Right ventricle myocardium inferior (tissue), 1 donor: ENCODE data around the gene TMEM154. TPM values are rescaled to one million over a fixed set of nuclear protein-coding genes. Genes with fewer than 3 reads are reported as not detected.

Source experiments
- ATAC-seq: fragments of 200-7000 bp; cut with Tn5 transposase; one replicate; pipeline ENCODE4 v1.9.1; 2020; ENCODE audit warnings: mild to moderate bottlenecking, moderate library complexity
- DNase-seq: peaks from one replicate; pipeline ENCODE4 v3.0.0; 2021; ENCODE audit errors: missing footprints
- intact Hi-C: fragments of 100-400 bp; cut with DNase I; formaldehyde crosslinking; loops from one replicate; pipeline ENCODE4 v1.11.0; 2022
- long read RNA-seq: library from polyadenylated mRNA; unstranded; transcript quantifications from one replicate; pipeline ENCODE4 v2.0.0, GENCODE V29; 2021
- total RNA-seq: library from RNA; stranded (reverse); fragmentation: NEBNext Ultra II Directional; extraction: Animal tissue kit (Norgen Biotek cat#: 25700); gene quantifications from one replicate; pipeline ENCODE4 v1.2.1, GENCODE V29; 2021
- donor health status: DM: no; HTN: yes; CAD: no; lungs with severe emphysema.

TMEM154 gene, protein sequence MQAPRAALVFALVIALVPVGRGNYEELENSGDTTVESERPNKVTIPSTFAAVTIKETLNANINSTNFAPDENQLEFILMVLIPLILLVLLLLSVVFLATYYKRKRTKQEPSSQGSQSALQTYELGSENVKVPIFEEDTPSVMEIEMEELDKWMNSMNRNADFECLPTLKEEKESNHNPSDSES
- 3.2 TPM for total RNA-seq
- long read RNA-seq, result 0 reads

DNA sequence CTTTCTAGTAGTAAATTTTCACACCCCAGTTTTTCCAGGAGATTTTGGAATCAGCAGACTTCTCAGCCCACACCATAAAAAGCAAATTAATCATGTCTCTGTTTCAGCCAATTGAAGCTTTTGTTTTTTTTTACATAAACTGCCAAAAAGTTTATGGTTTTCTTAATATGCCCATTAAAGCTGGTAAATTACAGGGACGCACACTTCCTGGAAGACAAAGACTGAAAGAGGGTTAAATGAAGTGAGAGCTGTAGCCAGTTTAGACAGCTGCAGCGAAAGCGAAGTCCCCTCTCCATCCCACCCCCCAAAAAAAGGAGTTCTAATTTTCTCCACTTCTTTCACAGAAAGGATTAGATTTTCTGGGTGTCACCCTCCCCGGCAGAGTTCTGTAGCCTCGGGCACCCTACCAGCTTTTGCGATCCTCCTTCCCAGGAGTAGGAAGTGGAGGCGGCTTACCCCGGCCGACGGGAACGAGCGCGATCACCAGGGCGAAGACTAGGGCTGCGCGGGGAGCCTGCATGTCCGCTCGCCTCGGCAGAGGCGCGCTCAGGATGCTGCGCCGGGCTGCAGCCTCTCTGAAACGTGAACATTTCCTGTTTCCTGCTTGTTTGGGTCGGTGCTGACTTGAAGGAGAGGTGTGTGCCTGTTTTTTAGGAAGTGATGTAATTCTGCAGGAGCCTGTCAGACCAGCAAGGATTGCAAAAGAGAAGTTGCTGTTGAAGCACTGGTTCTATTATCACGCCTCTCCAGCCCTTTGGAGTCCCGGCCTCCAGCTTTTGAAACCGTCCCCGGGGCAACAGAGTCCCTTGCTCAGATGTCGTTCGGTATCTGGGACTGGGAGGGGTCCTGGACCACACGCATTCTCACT lies at the start of gene TMEM154:
TSS of gene TMEM154 (minus strand) at position 584 of the 868 bp plus-strand sequence. CDS start at position 520, 64 bp downstream.
- ATAC-seq (peak; percentile 70), DNase-seq (peak; percentile 86)
- intact Hi-C loops, result no loop called here

DNA sequence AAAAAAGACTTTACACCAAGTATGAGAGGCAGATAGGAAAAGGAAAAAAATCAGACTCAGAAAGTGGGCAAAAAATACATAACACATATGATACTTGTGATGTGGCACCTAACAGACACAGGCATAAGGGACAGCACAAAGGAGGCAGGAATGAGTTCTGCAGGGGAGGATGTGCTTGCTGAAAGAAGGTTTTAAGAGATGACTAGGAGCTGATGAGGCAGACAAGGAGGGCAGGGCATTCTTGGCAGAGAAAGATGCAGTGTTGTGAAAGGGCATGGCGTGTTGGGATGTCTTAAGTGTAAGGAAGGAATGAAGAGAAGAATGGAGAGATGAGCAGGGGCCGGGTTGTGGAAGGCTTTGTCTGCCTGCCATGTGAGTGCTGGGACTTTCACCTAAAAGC lies 49.7 kb upstream of the TMEM154 start:
- no peak for ATAC-seq
- intact Hi-C loops, result no loop called here
- DNase-seq, result no peak

DNA sequence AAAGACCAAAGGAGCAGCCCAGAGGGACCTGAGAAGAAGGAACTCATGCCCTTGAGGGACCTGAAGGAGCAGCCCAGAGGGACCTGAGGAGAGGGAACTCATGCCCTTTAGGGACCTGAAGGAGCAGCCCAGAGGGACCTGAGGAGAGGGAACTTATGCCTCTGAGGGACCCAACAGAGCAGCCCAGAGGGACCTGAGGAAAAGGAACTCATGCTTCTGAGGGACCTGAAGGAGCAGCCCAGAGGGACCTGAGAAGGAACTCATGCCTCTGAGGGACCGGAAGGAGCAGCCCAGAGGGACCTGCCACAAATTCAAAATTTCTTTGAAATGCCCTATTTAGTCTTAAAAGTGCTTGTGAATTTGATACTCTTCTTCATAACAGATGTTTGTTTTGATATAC lies 48.5 kb upstream of the TMEM154 start:
- DNase-seq (no peak), ATAC-seq (no peak)
- intact Hi-C loops, result no loop called here

DNA sequence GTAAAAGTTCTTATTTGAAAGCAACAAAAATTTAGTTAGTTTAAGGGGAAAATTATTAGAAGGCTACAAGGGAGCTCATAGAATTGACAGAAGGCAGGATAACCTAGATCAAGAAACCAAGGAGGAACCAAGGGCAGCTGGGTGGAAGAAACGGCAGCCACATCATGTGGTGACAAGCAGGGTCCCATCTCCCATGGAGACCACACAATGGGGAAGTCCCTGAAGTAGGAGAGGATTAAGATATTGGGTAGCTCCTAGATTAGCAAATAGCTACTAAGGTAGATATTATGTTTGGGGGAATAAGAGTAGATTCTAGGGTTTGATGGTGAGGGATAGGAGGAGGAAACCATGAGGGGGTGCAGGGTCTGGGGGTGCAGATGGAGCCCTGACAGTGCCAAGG lies 48.0 kb upstream of the TMEM154 start:
- no peak for DNase-seq
- intact Hi-C loops, result no loop called here
- no peak for ATAC-seq

DNA sequence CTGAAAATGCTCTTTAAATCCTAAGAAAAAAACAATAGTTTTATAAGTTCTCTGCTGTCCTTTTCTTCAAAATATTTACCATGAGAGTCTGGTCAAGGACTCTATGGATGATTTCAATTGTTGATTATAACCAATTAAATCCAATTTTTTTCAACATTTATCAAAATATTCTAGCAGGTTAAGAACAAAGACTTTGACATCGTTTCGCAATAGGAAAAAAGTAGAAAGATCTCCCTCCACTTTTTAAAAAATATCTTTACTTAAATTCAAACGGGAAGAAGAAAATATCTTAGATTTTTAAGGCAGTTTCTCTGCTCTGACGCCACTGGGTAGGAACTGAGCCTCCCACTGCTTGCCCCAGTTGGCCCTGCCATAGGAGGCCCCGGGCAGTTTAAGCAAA lies 44.7 kb upstream of the TMEM154 start:
- no peak for DNase-seq
- ATAC-seq, result no peak
- intact Hi-C loops, result no loop called here

DNA sequence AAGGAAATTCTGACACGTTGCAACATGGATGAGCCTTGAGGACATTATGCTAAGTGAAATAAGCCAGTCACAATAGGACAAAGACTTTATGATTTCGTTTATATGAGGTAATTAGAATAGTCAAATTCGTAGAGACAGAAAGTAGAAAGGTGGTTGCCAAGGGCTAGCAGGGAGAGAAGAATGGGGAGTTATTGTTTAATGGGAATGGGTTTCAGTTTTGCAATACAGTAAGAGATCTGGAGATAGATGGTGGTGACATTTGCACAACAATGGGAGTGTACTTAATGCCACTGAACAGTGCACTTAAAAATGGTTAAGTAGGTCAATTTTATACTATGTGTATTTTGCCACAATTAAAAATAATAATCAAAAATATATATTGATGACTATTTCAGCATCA lies 43.4 kb upstream of the TMEM154 start:
- ATAC-seq (no peak), DNase-seq (no peak)
- intact Hi-C loops, result no loop called here

DNA sequence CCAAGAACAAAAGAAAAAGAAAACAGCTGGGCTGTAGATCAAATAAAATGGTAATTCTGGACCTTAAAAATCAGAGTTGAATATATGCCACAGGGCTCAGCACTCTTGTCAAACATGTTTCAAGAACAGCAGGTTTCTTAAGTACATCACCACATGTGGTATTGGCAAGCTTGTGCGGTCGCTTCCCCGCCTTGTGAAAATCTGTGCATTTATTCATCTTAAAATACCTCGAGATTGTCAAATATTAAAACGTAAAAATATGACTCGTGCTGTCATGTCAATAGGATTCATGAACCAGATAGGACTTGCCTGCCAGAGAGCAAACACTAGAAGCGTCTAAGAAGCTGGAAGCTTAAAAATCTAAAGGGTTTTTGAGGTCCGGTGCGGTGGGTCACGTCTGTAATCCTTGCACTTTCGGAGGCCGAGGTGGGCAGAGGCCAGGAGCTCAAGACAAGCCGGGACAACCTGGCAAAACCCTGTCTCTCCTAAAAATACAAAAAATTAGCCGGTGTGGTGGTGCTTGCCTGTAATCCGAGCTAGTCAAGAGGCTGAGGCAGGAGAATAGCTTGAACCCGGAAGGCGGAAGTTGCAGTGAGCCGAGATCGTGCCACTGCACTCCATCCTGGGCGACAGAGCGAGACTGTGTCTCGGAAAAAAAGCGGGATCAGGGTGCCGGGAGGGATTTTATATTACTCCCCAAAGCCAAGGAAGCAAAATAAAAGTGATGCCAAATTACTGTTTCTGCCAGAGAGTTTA lies 40.2 kb upstream of the TMEM154 start:
- ATAC-seq (no peak), DNase-seq (no peak)
- intact Hi-C loops, result no loop called here

DNA sequence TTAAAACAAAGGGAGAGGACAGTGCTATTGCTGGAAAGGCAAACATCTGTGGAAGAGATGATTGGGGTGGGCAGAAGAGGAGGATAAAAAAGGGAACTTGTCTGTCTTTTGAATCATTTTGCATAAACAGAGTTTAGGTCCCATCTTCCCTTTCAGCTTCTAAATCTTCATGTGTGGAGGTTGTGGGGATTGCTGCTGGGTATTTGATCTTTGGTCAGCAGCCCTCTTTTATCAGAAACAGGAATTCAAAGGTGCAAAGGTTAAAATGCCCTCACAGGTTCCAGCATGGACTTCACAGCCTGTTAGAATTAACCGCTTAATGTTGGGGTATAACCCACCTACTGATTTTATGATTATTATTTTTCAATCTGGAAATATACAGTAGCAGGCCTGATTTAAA lies 39.5 kb upstream of the TMEM154 start:
- intact Hi-C loops, result no loop called here
- DNase-seq (no peak), ATAC-seq (no peak)

DNA sequence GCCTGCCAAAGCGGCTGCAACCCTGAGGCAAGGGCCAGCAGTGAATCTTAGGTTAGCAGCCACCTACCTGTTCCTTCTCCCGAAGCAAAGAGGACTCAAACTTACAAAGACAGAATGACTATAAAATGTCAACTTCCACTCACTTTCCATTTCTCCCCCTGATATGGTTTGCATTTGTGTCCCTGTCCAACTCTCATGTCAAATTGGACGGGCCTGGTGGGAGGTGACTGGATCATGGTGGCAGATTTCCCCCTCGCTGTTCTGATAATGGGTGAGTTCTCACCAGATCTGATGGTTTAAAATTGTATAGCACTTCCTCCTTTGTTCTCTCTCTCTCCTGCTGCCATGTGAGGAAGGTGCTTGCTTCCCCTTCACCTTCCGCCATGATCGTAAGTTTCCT lies 35.3 kb upstream of the TMEM154 start:
- intact Hi-C loops, result no loop called here
- DNase-seq (no peak), ATAC-seq (no peak)

DNA sequence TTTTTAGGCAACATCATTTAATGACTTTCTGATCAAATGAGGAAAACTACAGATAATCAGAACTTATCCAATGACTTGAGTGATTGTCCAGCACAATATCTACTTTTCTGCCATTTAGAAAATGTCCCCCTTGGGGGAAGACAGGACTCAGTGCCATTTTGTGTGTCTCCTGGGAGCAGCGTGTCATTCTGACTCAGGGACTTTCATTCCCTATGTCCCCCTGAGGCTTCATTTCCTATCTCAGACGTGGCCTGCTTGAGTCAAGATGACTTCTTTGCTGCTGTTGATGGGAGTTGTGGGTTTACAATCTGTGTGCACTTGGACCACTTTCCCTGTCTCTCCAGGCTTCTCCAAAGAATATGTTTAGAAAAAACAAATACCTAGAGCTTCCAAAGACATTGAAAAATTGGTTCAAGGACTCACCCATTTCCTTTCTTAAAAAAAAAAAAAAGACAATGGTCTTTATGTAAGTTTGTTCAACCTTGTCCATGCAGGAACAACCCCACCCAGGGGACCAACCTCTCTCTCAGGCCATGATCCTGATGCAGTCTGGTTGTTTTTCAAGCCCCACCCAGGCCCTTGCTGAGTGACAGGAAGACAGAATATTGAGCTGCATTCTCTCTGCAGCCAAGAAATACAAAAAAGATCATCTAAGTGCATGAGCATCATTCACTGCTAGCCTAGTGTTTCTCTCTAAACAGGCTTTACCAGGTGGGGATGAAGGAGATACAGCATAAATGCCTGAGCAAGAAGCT lies 34.3 kb upstream of the TMEM154 start:
- no peak for DNase-seq
- no peak for ATAC-seq
- intact Hi-C loops, result no loop called here

DNA sequence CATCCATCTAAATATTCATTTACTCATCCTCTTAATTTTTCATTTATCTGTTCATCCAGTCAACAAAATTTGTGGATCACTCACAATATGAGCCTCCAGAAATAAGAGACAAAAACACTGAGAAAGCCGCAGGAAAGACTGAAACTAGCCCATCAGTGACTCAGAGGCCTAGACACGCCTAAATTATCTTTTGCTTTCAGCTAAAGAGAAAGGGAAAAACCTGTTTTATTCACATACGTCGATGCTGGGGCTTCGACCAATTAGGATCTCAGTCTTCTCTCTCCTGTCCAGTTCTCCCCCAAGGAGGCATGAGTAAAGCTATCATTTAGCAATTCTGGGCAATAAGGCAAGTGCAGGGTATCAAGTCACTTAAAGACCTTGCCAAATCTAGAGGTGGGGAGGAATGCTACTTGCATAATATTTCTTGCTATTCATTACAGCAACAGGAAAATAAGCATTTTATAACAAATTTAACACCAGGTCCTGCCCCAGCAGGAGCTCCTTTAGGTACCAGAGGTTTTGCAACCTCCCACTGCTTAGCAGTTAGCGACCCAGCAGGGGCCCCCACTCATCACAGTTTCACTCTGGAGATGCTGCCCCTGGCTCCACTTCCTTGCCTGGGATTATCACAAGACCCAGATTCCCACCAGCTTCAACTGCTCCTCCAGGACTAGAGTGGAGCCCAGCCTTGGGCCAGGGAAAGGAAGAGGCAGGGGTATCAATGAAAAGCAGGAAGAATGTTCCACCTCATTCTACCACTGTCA lies 30.1 kb upstream of the TMEM154 start:
- intact Hi-C loops, result no loop called here
- DNase-seq (no peak), ATAC-seq (no peak)

DNA sequence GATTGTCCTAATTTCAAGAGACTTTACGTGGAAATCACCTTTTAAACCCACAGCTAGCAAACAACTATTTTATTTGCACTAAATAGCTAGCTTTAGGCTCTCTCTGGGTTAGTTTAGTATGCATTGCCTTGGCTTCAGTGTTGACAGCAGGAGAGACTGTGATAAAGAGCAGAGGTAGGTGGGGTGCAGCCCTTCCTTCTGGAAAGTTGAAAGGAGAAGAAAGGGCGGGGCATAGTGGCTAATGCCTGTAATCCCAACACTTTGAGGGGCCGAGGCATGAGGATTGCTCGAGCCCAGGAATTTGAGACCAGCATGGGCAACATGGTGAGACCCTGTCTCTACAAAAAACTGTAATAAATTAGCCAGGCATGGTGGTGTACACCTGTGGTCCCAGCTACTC lies 29.0 kb upstream of the TMEM154 start:
- ATAC-seq (no peak), DNase-seq (no peak)
- intact Hi-C loops, result no loop called here

DNA sequence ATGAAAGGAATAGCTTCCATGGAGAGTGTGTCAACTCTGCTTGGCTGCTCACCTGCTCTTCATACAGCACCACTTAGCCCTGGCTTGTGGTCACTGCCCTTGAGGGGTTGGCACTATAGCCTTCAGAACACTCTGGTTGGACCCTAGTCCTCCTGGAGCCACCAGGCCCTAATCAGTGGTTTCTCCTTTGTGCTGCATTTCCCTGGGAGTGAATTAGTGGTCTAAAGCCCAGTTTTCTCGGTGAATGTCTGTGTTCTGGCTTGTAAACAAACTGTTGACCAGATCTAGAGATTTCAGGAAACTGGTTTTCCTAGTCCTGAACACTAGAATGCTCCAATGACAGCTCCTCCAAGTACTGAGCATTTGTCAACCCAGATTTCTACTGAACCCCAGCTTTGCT lies 28.6 kb upstream of the TMEM154 start:
- ATAC-seq (no peak), DNase-seq (no peak)
- intact Hi-C loops, result no loop called here

DNA sequence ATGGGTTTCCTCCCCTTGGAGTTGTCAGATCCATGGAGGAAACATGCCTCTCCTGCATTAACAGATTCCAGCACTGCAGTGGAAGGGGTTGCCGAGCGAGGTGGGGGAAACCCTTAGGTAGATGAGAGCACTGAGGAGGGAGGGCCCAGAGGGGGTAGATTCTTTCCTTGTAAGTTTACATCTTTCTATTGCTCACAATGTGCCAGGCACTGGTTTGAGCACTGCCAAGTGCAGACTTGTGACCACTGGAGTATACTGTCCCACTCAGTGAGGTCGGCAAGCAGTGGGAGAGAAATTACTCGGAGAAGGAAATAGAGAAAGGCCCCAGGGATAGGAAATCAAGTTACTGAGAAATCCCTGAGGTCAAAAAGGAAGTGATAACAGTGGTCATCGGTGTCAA lies 27.8 kb upstream of the TMEM154 start:
- intact Hi-C loops, result no loop called here
- DNase-seq, result no peak
- no peak for ATAC-seq

DNA sequence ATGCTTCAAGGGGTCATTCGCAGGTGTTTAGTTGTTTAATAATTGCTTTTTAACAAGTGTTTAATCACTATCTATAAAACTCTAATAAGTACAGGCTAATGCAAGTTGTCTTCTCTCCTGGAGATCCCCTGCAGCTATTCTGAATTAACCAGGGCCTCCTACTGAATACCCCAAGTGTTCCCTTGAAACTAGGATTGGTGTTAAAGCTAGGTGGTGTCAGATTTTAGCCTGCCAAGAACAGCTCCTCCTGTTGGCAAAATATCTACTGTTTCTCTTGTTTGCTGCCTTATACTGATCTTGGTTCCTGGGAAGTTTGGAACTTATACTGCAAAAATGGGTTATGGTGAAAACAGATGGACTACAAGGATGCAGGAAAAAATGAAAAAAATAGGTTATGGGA lies 26.1 kb upstream of the TMEM154 start:
- ATAC-seq (no peak), DNase-seq (no peak)
- intact Hi-C loops, result no loop called here

DNA sequence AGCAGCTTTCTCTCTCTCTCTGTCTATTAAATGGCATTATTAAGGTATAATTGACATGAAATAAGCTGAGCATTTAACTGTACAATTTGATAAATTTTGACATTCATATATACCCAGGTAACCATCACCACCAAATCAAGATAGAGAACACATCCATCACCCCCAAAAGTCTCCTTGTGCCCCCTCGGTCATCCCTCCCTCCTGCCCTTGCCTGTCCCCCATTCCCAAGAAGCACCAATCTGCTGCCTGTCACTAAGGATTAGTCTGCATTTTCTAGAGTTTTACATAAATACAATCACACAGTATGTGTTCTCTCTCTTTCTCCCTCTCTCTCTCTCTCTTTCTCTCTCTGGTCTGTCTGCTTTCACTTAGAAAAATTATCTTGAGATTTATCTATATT lies 25.0 kb upstream of the TMEM154 start:
- ATAC-seq (no peak), DNase-seq (no peak)
- intact Hi-C loops, result no loop called here

DNA sequence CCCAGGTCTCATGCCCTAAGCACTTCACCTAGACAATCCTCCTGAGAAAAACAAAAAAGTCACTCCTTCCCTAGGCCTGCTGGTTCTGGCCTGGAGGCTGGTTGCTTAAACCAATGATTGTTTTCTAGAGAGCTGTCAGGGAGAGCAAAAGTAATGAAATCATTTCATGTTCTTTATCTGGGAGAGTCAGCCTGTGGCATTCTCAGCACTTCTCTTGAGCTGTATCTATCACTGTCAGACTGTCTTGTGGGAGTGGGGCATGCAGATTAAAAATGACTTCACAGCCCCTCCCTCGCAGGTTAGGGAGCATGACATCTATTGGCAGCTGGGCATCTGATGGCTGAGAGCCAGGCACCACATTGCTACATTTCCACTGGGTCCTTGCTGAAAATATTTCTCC lies 20.4 kb upstream of the TMEM154 start:
- ATAC-seq (no peak), DNase-seq (no peak)
- intact Hi-C loops, result no loop called here

DNA sequence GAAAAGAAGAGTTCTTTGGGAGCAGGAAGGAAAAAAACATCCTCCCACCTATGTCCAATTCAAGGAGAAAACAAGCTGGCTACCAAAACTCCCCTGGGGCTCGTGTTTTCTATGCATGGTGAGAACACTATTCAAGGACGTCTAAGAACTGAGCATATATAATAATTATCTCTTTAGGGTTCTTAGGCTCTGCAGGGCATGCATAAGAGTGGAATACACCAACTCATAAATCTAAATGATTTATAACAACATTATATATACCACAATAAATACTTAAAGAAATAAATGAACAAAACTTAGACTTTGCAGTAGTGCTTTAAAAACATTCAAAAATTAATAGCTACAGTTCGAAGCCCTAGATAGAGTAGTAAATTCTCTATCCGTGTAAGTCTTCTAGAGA lies 19.5 kb upstream of the TMEM154 start:
- DNase-seq, result no peak
- intact Hi-C loops, result no loop called here
- no peak for ATAC-seq

DNA sequence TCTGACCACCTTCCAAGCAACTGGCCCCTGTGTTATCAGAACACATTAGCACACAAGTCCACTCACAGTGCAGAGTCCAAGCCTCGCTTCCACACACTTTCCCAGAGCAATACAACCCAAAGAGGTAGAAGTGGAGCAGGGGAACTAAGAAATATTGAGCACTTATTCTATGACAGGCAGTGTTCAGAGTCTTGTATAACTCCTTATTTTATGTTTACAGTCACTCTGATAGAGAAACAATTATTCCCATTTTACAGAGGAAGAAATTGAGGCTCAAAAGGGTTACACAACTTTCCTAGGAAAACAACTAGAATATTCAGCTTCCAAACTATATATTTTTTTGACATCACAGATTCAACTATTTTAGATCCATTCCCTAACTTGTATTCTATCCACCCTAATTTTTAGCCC lies 18.3 kb upstream of the TMEM154 start:
- intact Hi-C loops, result no loop called here
- ATAC-seq (no peak), DNase-seq (no peak)
